ENCODE results near the gene RSRC2. TPM values are rescaled to one million over a fixed set of nuclear protein-coding genes. Genes with fewer than 3 reads are reported as not detected.
"Not testable (repeated sequence)": the region's sequence is repeated elsewhere in the genome, so short reads cannot be mapped to it uniquely, and the experiment has no call there.

Gene RSRC2
- total and polyA plus RNA-seq, 4 donors, result 75.4 to 159 (median 123) TPM

- H3K27ac ChIP-seq (ENCODE audit: low read depth, low read length), result no peak overlapping the region
- no peaks in the 10 kb centered on the region for H3K4me1 ChIP-seq (ENCODE audit: control insufficient read depth, insufficient read depth, low read length)
- no peak for DNase-seq (ENCODE audit: low read depth in 4 of 6, low spot score in 6 of 6)
- H3K9me3 ChIP-seq (ENCODE audit: control insufficient read depth, insufficient read depth, low read length), result no peaks in the 10 kb centered on the region
- peaks cover 48% of the 10 kb centered on the region for H3K36me3 ChIP-seq (ENCODE audit: control insufficient read depth, insufficient read depth, low read length)
- WGBS (ENCODE audit: insufficient coverage), result 100% methylated on average over 1 of the region's 2 CpGs
- H3K4me3 ChIP-seq (ENCODE audit: low read depth, low read length), result no peak overlapping the region
- H3K27me3 ChIP-seq (ENCODE audit: control insufficient read depth, insufficient read depth, low read length), result no peaks in the 10 kb centered on the region
Observed at GRCh38 chr12:122491991-122492390, 34.7 kb downstream of the RSRC2 start.

DNA sequence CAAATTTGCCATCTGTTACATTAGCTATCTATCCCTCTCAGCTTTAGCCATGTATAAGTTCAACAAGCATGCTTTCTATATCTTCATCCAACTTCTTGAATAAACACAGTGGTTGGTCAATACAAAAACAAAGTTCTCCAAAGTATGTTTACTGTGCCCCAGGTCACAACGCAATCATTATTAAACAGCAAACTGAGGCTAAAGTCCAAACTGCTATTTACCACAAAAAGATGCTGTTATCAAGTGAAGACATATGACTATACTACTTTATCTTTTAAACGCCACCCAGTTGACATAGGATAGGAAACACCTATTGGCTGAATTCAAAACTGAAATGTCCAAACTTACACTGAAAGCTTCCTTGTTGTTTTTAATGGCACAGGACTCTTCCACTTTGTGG, 37.7 kb downstream of the RSRC2 start:
- H3K36me3 ChIP-seq (ENCODE audit: control insufficient read depth, insufficient read depth, low read length), result peaks cover 62% of the 10 kb centered on the region
- WGBS (ENCODE audit: insufficient coverage), result 100% methylated on average over 1 of the region's 2 CpGs
- no peaks in the 10 kb centered on the region for H3K27me3 ChIP-seq (ENCODE audit: control insufficient read depth, insufficient read depth, low read length)

DNA sequence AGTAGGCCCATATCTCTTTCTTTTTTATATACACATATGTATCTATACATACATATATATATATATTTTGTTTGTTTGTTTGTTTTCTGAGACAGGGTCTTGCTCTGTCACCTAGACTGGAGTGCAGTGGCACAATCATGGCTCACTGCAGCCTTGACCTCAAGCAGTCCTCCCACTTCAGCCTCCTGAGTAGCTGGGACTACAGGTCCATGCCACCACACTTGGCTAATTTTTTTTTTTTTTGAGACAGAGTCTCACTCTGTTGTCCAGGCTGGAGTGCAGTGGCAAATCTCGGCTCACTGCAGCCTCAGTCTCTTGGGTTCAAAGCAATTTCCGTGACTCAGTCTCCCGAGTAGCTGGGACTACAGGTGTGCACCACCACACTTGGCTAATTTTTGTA, 38.9 kb downstream of the RSRC2 start:
- peaks cover 56% of the 10 kb centered on the region for H3K36me3 ChIP-seq (ENCODE audit: control insufficient read depth, insufficient read depth, low read length)

More for the DNA sequence above, 37.7 kb downstream of the RSRC2 start:
- Histone ChIP-seq H3K27ac (ENCODE audit: low read depth, low read length) (no peak overlapping the region), H3K9me3 (ENCODE audit: control insufficient read depth, insufficient read depth, low read length) (no peaks in the 10 kb centered on the region), H3K4me3 (ENCODE audit: low read depth, low read length) (no peak overlapping the region), H3K4me1 (ENCODE audit: control insufficient read depth, insufficient read depth, low read length) (no peaks in the 10 kb centered on the region)
- no peak for DNase-seq (ENCODE audit: low read depth in 4 of 6, low spot score in 6 of 6)

GRCh38 chr12:122486805-122487426, 39.8 kb downstream of the RSRC2 start:
- 100% methylated on average over 7 of the region's 7 CpGs for WGBS (ENCODE audit: insufficient coverage)
- H3K36me3 ChIP-seq (ENCODE audit: control insufficient read depth, insufficient read depth, low read length), result peaks cover 55% of the 10 kb centered on the region
- DNase-seq (ENCODE audit: low read depth in 4 of 6, low spot score in 6 of 6), result no peak

More for the DNA sequence above, 38.9 kb downstream of the RSRC2 start:
- H3K27ac ChIP-seq (ENCODE audit: low read depth, low read length); H3K9me3 ChIP-seq (ENCODE audit: control insufficient read depth, insufficient read depth, low read length); H3K27me3 ChIP-seq (ENCODE audit: control insufficient read depth, insufficient read depth, low read length); DNase-seq (ENCODE audit: low read depth in 4 of 6, low spot score in 6 of 6); H3K4me3 ChIP-seq (ENCODE audit: low read depth, low read length); H3K4me1 ChIP-seq (ENCODE audit: control insufficient read depth, insufficient read depth, low read length): not testable (repeated sequence)
- 97% methylated on average over 3 of the region's 3 CpGs for WGBS (ENCODE audit: insufficient coverage)

DNA sequence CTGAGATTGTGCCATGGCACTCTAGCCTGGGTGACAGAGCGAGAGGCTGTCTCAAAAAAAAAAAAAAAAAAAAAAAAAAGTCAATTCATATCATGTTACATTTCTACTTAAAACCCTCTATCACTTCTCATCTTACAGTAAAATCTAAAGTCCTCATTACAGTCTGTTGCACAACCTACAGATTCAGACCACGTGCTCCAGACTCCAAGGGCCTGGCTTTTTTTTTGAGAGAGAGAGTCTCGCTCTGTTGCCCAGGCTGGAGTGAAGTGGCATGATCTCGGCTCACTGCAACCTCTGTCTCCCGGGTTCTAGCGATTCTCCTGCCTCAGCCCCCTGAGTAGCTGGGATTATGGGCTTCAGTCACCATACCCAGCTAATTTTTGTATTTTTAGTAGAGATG, 40.4 kb downstream of the RSRC2 start:
- not testable (repeated sequence) for DNase-seq (ENCODE audit: low read depth in 4 of 6, low spot score in 6 of 6); H3K4me1 ChIP-seq (ENCODE audit: control insufficient read depth, insufficient read depth, low read length); H3K4me3 ChIP-seq (ENCODE audit: low read depth, low read length); H3K27me3 ChIP-seq (ENCODE audit: control insufficient read depth, insufficient read depth, low read length); H3K9me3 ChIP-seq (ENCODE audit: control insufficient read depth, insufficient read depth, low read length); H3K27ac ChIP-seq (ENCODE audit: low read depth, low read length)
- peaks cover 50% of the 10 kb centered on the region for H3K36me3 ChIP-seq (ENCODE audit: control insufficient read depth, insufficient read depth, low read length)
- WGBS (ENCODE audit: insufficient coverage), result no CpG with 5 or more reads among the region's 6 CpGs

More at GRCh38 chr12:122486805-122487426, 39.8 kb downstream of the RSRC2 start:
- no peak overlapping the region for H3K27ac ChIP-seq (ENCODE audit: low read depth, low read length)
- no peaks in the 10 kb centered on the region for H3K4me1 ChIP-seq (ENCODE audit: control insufficient read depth, insufficient read depth, low read length)
- H3K27me3 ChIP-seq (ENCODE audit: control insufficient read depth, insufficient read depth, low read length), result no peaks in the 10 kb centered on the region
- no peak overlapping the region for H3K4me3 ChIP-seq (ENCODE audit: low read depth, low read length)
- no peaks in the 10 kb centered on the region for H3K9me3 ChIP-seq (ENCODE audit: control insufficient read depth, insufficient read depth, low read length)

GRCh38 chr12:122484385-122484784, 42.4 kb downstream of the RSRC2 start:
- not testable (repeated sequence) for H3K27ac ChIP-seq (ENCODE audit: low read depth, low read length); DNase-seq (ENCODE audit: low read depth in 4 of 6, low spot score in 6 of 6); H3K4me3 ChIP-seq (ENCODE audit: low read depth, low read length); H3K9me3 ChIP-seq (ENCODE audit: control insufficient read depth, insufficient read depth, low read length); H3K27me3 ChIP-seq (ENCODE audit: control insufficient read depth, insufficient read depth, low read length); H3K4me1 ChIP-seq (ENCODE audit: control insufficient read depth, insufficient read depth, low read length)
- WGBS (ENCODE audit: insufficient coverage), result 100% methylated on average over 1 of the region's 1 CpG
- peaks cover 54% of the 10 kb centered on the region for H3K36me3 ChIP-seq (ENCODE audit: control insufficient read depth, insufficient read depth, low read length)

DNA sequence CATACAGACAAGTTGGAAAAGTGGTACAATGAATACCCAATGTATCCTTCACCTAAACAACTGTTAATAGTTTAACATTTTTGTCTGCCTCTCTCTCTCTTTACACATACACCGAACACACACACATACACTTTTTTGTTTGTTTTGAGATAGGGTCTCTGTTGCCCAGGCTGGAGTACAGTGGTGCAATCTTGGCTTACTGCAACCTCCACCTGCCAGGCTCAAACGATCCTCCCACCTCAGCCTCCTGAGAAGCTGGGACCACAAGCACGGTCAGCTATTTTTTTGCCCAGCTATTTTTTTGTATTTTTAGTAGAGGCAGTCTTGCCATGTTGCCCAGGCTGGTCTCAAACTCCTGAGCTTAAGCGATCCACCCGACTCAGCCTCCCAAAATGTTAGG, 42.8 kb downstream of the RSRC2 start:
- no peak for DNase-seq (ENCODE audit: low read depth in 4 of 6, low spot score in 6 of 6)
- no peaks in the 10 kb centered on the region for H3K4me1 ChIP-seq (ENCODE audit: control insufficient read depth, insufficient read depth, low read length)
- H3K27ac ChIP-seq (ENCODE audit: low read depth, low read length), result no peak overlapping the region
- no peaks in the 10 kb centered on the region for H3K9me3 ChIP-seq (ENCODE audit: control insufficient read depth, insufficient read depth, low read length)
- peaks cover 54% of the 10 kb centered on the region for H3K36me3 ChIP-seq (ENCODE audit: control insufficient read depth, insufficient read depth, low read length)
- H3K4me3 ChIP-seq (ENCODE audit: low read depth, low read length), result no peak overlapping the region
- WGBS (ENCODE audit: insufficient coverage), result 100% methylated on average over 1 of the region's 5 CpGs
- H3K27me3 ChIP-seq (ENCODE audit: control insufficient read depth, insufficient read depth, low read length), result no peaks in the 10 kb centered on the region

DNA sequence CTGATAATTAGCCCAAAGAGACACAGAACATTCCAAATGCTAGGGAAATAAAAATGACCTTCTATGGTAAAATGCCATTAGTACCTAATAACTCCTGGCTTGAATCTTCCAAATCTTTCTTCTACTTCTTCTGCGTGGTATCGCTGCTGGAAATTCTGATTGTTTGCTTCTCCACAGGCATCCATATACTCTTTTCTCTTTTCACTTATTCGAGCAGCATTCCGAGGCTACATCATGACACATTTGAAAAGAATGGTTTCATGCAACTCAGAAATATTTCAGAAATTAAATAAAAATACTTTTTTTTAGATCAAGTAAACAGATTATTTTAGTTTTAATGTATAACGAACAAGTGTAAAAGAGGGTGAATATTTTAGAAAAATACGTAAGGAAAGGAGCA, 44.9 kb downstream of the RSRC2 start:
- Histone ChIP-seq H3K27ac (ENCODE audit: low read depth, low read length) (no peak overlapping the region), H3K4me3 (ENCODE audit: low read depth, low read length) (no peak overlapping the region), H3K27me3 (ENCODE audit: control insufficient read depth, insufficient read depth, low read length) (no peaks in the 10 kb centered on the region), H3K9me3 (ENCODE audit: control insufficient read depth, insufficient read depth, low read length) (no peaks in the 10 kb centered on the region), H3K4me1 (ENCODE audit: control insufficient read depth, insufficient read depth, low read length) (no peaks in the 10 kb centered on the region), H3K36me3 (ENCODE audit: control insufficient read depth, insufficient read depth, low read length) (peaks cover 50% of the 10 kb centered on the region)
- no peak for DNase-seq (ENCODE audit: low read depth in 4 of 6, low spot score in 6 of 6)
- 92% methylated on average over 2 of the region's 6 CpGs for WGBS (ENCODE audit: insufficient coverage)

DNA sequence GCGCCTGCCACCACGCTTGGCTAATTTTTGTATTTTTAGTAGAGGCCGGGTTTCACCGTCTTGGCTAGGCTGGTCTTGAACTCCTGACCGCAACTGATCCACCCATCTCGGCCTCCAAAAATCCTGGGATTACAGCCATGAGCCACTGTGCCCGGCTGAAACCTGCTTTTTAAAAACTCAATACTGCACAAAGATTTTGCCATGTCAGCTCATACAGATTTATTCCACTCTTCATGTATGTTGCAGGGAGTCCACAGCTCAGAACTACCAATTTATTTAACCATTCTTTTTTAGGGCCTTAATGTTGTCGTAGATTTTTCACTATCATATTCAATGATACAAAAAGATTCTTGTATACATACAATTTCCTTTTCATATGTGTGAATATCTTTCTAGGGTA, 46.0 kb downstream of the RSRC2 start:
- no peaks in the 10 kb centered on the region for H3K4me1 ChIP-seq (ENCODE audit: control insufficient read depth, insufficient read depth, low read length)
- no peak overlapping the region for H3K4me3 ChIP-seq (ENCODE audit: low read depth, low read length)
- DNase-seq (ENCODE audit: low read depth in 4 of 6, low spot score in 6 of 6), result no peak
- no peaks in the 10 kb centered on the region for H3K9me3 ChIP-seq (ENCODE audit: control insufficient read depth, insufficient read depth, low read length)
- no peak overlapping the region for H3K27ac ChIP-seq (ENCODE audit: low read depth, low read length)
- peaks cover 50% of the 10 kb centered on the region for H3K36me3 ChIP-seq (ENCODE audit: control insufficient read depth, insufficient read depth, low read length)
- WGBS (ENCODE audit: insufficient coverage), result 98% methylated on average over 7 of the region's 8 CpGs
- H3K27me3 ChIP-seq (ENCODE audit: control insufficient read depth, insufficient read depth, low read length), result no peaks in the 10 kb centered on the region

- H3K4me1 ChIP-seq (ENCODE audit: control insufficient read depth, insufficient read depth, low read length), result no peaks in the 10 kb centered on the region
- no peaks in the 10 kb centered on the region for H3K9me3 ChIP-seq (ENCODE audit: control insufficient read depth, insufficient read depth, low read length)
- H3K27me3 ChIP-seq (ENCODE audit: control insufficient read depth, insufficient read depth, low read length), result no peaks in the 10 kb centered on the region
- no peak overlapping the region for H3K27ac ChIP-seq (ENCODE audit: low read depth, low read length)
- WGBS (ENCODE audit: insufficient coverage), result 92% methylated on average over 2 of the region's 2 CpGs
- DNase-seq (ENCODE audit: low read depth in 4 of 6, low spot score in 6 of 6), result no peak
- peaks cover 59% of the 10 kb centered on the region for H3K36me3 ChIP-seq (ENCODE audit: control insufficient read depth, insufficient read depth, low read length)
- no peak overlapping the region for H3K4me3 ChIP-seq (ENCODE audit: low read depth, low read length)
Observed at GRCh38 chr12:122474324-122474716, 52.4 kb downstream of the RSRC2 start.

Measured in spinal cord (tissue), 10 donors.